GM18907 (cell line): ENCODE data around the gene MACF1.
"Not testable (repeated sequence)": the region's sequence is repeated elsewhere in the genome, so short reads cannot be mapped to it uniquely, and the experiment has no call there.

Source experiments
- ATAC-seq: cut with Tn5 transposase; IDR thresholded peaks from one replicate; pipeline ENCODE4 v1.9.1; 2021; ENCODE audit warnings: mild to moderate bottlenecking, moderate library complexity; ENCODE audit not compliant: unreplicated experiment

MACF1 gene

DNA sequence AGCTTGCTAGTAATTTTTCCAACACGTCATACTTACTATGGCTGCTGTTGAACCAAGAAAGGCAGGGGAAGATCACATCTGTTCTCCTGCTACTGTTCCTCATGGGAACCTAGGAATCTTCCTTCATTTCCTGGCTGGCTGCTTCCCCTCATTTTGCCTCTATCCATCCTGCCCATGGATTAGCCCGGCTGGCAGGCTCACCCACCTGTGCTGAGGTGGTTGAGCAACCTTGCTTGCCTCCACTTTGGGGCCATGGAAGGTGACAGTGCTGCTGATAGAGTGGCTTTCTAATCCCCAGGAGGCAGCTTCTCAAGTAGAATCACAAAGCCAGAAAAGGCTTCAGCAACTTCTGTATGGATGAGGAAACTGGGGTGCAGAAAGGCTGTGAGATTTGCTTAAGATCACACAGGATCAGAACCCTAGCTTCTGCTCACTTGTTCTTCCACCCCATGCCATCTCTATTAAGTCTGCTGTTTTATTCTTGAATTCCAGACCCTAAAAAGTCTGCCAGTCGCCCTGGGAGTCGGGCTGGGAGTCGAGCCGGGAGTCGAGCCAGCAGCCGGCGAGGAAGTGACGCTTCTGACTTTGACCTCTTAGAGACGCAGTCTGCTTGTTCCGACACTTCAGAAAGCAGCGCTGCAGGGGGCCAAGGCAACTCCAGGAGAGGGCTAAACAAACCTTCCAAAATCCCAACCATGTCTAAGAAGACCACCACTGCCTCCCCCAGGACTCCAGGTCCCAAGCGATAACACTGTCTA is 280.7 kb downstream of the MACF1 start:
- no peak for ATAC-seq

DNA sequence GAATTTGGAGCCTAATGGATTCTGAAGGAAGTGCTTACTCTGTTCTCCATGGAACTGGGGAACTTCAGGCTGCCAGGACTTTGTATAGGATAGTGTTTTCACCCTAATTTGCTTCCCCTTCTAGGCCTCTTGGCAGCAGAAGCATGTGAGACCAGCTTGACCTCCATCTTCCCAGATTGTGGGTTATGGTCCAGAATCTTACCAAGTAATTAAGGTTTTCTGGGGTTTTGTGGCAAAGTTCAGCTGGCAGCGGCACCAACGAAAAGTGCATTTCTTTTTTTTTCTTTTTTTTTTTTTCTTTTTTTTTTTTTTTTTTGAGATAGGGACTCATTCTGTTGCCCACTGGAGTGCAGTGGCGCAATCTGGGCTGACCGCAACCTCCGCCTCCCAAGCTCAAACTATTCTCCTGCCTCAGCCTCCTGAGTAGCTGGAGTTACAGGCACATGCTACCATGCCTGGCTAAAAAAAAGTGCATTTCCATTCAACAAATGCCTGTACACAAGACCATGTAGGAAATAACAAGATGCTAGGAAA is 283.6 kb downstream of the MACF1 start:
- ATAC-seq: no peak

GRCh38 chr1:39488793-39489566 is 284.5 kb downstream of the MACF1 start:
- ATAC-seq: no peak

GRCh38 chr1:39489567-39490239 is 285.2 kb downstream of the MACF1 start:
- ATAC-seq: no peak

DNA sequence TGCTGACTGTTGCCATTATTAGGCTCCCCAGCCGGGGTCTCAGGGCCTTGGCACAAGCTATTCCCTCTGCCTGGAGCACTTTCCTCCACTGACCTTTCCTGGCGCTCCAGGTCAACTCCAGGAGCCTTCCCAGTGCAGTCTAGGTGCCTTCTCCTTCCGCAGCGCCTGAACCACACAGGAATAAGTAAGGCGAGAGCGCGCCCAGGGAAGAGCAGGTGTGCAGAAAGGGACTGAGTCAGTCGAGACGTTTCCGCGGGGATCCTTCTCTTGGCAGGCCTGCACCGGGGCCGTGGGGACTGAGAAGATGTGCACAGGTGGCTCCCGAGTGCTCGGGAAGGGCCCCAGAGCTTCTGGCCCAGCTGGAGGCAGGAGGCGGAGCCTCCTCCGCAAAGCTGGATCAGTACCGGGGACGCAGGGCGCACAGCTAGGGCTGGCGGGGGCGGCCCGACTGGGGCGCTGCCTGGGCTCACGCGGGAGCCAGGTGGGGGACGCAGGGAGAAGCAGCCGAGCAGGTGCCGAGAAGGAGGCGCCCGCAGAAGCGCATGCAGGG is 286.2 kb downstream of the MACF1 start:
- no peak for ATAC-seq

- ATAC-seq: peak; percentile 57
Observed at GRCh38 chr1:39491146-39491921, 286.8 kb downstream of the MACF1 start, which contains the start of gene BMP8A. Gene BMP8A, plus strand, starts transcription at chr1:39491636. Its CDS starts 356 bp downstream, at chr1:39491992.

- not testable (repeated sequence) for ATAC-seq
Observed at GRCh38 chr1:39492118-39493042, 287.9 kb downstream of the MACF1 start.

GRCh38 chr1:39493043-39493810 is 288.7 kb downstream of the MACF1 start:
- not testable (repeated sequence) for ATAC-seq

GRCh38 chr1:39494671-39495410 is 290.3 kb downstream of the MACF1 start:
- ATAC-seq: no peak

GRCh38 chr1:39496520-39496919 is 292.0 kb downstream of the MACF1 start:
- ATAC-seq: not testable (repeated sequence)

- ATAC-seq: no peak
Observed at GRCh38 chr1:39497585-39497984, 293.1 kb downstream of the MACF1 start.

GRCh38 chr1:39498096-39498710 is 293.7 kb downstream of the MACF1 start:
- not testable (repeated sequence) for ATAC-seq

DNA sequence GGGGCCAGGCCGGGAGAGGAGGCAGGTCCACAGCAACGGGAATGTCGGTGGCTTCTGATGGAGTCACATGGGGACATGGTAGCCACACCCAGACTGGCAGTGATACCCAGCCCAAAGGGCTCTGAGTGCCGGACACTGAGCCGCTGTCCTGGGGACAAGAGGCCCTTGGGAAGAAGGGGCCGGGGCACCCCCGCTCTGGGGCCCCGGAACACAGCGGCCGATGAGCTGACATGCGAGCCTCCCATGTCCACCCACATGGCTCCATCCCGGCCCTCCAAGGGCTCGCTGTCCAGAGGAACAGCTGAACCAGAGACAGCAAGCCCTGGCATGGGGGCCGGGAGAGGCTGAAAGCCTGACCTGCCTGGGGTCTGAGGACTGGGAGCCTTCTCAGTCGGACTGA is 294.3 kb downstream of the MACF1 start:
- ATAC-seq: not testable (repeated sequence)

- ATAC-seq: no peak
Observed at GRCh38 chr1:39499668-39500067, 295.2 kb downstream of the MACF1 start.

GRCh38 chr1:39500862-39501389 is 296.4 kb downstream of the MACF1 start:
- no peak for ATAC-seq

GRCh38 chr1:39501666-39502065 is 297.2 kb downstream of the MACF1 start:
- ATAC-seq: no peak

- not testable (repeated sequence) for ATAC-seq
Observed at GRCh38 chr1:39504436-39504835, 299.9 kb downstream of the MACF1 start.
